SK-MEL-5 (cell line): ENCODE measurements around the gene ARL10. TPM values are rescaled to one million over a fixed set of nuclear protein-coding genes. Genes with fewer than 3 reads are reported as not detected.
A peak's percentile ranks its signal among the peaks of the same experiment; 100 is the strongest.

Source experiments
- DNase-seq: peaks from one replicate; pipeline ENCODE4 v3.0.0-alpha.2; 2016; ENCODE audit warnings: low read depth, low spot score
- in situ Hi-C: cut with HindIII; loops from 2 replicates; pipeline ENCODE4 v1.10.0; 2016; ENCODE audit warnings: low sequenced_read_pairs, high pct_unique_total_duplicates, low pct_unique_long_range_greater_than_20kb
- small RNA-seq, 2 experiments: library from RNA; depleted of rRNA; stranded (forward); fragments of <200 nt; gene quantifications; one replicate each; pipeline ENCODE3, GENCODE V24; 2014
- total RNA-seq: library from RNA; depleted of rRNA; stranded (reverse); fragments of >200 nt; shearing (Covaris generic); gene quantifications from 2 replicates; pipeline ENCODE4 v1.2.3, GENCODE V29; 2014; rRNA removed

Gene ARL10
- total RNA-seq, 1 experiment from 2014 or later: 0.03 TPM

DNA sequence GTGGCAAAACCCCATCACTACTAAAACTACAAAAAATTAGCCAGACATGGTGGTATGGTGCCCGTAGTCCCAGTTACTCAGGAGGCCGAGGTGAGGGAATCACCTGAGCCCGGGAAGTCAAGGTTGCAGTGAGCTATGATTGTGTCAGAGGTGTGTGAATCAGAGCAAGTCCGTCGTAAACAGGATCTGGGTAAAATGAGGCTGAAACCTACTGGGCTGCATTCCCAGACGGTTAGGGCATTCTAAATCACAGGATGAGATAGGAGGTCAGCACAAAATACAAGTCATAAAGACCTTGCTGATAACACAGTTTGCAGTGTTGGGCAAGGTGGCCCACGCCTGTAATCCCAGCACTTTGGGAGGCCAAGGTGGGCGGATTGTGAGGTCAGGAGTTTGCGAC is 53.0 kb downstream of the ARL10 start:
- in situ Hi-C loops: no loop called here
- DNase-seq: no peak

- no peak for DNase-seq
- in situ Hi-C loops: no loop called here
Observed at GRCh38 chr5:176420086-176420485, 54.8 kb downstream of the ARL10 start.

DNA sequence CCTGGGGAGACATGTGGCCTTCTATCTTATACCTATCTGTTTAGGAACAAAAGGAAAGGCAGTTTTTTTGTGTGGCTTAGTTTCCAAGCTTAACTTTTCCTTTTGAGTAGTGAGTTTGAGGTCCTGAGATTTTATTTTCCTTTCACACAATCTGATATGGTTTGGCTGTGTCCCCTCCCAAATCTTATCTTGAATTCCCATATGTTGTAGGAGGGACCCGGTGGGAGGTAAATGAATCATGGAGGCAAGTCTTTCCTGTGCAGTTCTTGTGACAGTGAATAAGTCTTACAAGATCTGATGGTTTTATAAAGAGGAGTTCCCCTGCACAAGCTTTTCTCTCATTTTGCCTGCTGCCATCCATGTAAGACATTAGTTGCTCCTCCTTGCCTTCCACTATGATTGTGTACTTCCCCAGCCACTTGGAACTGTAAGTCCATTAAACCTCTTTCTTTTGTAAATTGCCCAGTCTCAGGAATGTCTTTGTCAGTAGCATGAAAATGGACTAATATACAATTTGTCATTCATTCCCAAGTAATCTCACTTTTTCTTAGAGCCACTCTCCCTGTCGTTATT is 55.8 kb downstream of the ARL10 start:
- no peak for DNase-seq
- in situ Hi-C loops: no loop called here

DNA sequence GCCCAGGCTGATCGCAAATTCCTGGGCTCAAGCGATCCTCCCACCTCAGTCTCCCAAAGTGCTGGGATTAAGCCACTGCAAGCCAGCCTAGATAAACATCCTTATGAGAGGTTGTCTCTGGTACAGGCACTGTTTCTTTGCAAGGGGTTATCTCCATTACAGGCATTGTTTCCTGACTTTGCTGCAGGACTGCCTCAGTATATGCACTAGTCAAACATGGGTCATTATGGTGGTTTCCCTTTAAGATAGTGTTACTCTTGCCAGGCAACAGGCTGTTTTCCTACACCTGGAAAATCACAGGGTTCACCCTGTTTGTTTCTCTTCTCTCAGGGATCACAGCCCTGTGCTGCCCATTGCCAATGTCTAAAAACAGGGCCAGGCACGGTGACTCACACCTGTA is 58.9 kb downstream of the ARL10 start:
- no peak for DNase-seq
- in situ Hi-C loops: no loop called here

- in situ Hi-C loops: no loop called here
- DNase-seq: no peak
Observed at GRCh38 chr5:176425138-176425537, 59.9 kb downstream of the ARL10 start.

- no peak for DNase-seq
- in situ Hi-C loops: no loop called here
Observed at GRCh38 chr5:176425791-176426190, 60.5 kb downstream of the ARL10 start.

- no peak for DNase-seq
- in situ Hi-C loops: no loop called here
Observed at GRCh38 chr5:176426876-176427275, 61.6 kb downstream of the ARL10 start.

DNA sequence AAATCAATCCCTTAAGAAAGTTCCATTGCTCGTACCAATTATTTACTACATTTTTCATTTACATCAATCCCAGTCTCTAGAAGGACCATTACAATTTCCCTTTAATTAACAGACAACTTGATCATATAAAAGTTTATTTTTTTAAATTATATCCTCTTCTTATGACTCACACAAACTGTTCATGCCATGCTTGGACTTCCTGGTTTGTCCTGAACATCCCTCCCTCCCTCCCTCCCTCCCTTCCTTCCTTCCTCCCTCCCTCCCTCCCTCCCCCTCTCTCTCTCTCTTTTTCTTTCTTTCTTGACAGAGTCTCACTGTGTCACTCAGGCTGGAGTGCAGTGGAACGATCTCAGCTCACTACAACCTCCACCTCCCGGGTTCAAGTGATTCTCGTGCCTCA is 62.7 kb downstream of the ARL10 start:
- in situ Hi-C loops: no loop called here
- no peak for DNase-seq

GRCh38 chr5:176429972-176430371 is 64.7 kb downstream of the ARL10 start:
- in situ Hi-C loops: no loop called here
- peak; percentile 32 for DNase-seq

Small RNA genes lying within 50 kb of the gene (small RNA-seq; reads per million reads assigned to genes)
- gene MIR1271: 0 reads per million in 2 experiments

Other genes with a start within 250 kb of the ARL10 start
- 4.4 and 5.4 TPM in 2 replicates for gene SIMC1, start 127.1 kb upstream of the ARL10 start, total RNA-seq
- gene KIAA1191, start 3.7 kb upstream of the ARL10 start, total RNA-seq: 30.6 and 39.5 TPM in 2 replicates
- 31.8 and 32.0 TPM in 2 replicates for gene NOP16, start 23.1 kb downstream of the ARL10 start, total RNA-seq
- gene HIGD2A, start 23.3 kb downstream of the ARL10 start, total RNA-seq: 210 and 216 TPM in 2 replicates
- gene CLTB, start 51.1 kb downstream of the ARL10 start, total RNA-seq: 51.5 and 58.3 TPM in 2 replicates
- gene FAF2, start 82.9 kb downstream of the ARL10 start, total RNA-seq: 36.6 and 40.8 TPM in 2 replicates
- gene RNF44, start 171.9 kb downstream of the ARL10 start, total RNA-seq: 7.7 and 7.8 TPM in 2 replicates
- not detected in 2 replicates for gene CDHR2, start 183.9 kb downstream of the ARL10 start, total RNA-seq
- 4.1 and 5.0 TPM in 2 replicates for gene GPRIN1, start 244.7 kb downstream of the ARL10 start, total RNA-seq